GM21576 (cell line): Measurements from ENCODE around the gene C7orf33.

Experiments used
- ATAC-seq: cut with Tn5 transposase; IDR thresholded peaks from one replicate; pipeline ENCODE4 v1.9.1; 2021; ENCODE audit warnings: mild to moderate bottlenecking, moderate library complexity; ENCODE audit not compliant: unreplicated experiment

Gene C7orf33

GRCh38 chr7:148624735-148625134, 34.2 kb downstream of the C7orf33 start:
- ATAC-seq = no peak

- no peak for ATAC-seq
These were observed 34.8 kb downstream of the C7orf33 start for GRCh38 chr7:148625342-148625741.

- ATAC-seq = no peak
These were observed 36.3 kb downstream of the C7orf33 start for GRCh38 chr7:148626828-148627227.

GRCh38 chr7:148628011-148628410, 37.4 kb downstream of the C7orf33 start:
- ATAC-seq = no peak

GRCh38 chr7:148630078-148630477, 39.5 kb downstream of the C7orf33 start:
- no peak for ATAC-seq

- no peak for ATAC-seq
These were observed 43.2 kb downstream of the C7orf33 start for GRCh38 chr7:148633761-148634160.

DNA sequence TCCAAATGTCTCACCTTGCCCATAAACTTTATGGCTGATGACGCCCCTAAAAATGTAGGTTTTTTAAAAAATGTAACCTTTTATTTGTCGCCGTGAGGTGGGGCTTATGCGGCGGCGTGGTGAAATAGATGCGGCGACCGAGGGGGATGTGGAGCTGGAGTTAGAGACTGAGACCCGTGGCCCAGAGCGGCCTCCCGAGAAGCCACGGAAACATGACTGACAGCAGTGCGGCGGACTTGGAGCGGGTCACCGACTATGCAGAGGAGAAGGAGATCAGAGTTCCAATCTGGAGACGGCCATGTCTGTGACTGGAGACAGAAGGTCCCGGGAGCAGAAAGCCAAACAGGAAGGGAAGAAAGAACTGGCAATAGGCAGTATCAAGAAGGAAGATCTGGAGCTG, 46.5 kb downstream of the C7orf33 start:
- ATAC-seq = no peak

DNA sequence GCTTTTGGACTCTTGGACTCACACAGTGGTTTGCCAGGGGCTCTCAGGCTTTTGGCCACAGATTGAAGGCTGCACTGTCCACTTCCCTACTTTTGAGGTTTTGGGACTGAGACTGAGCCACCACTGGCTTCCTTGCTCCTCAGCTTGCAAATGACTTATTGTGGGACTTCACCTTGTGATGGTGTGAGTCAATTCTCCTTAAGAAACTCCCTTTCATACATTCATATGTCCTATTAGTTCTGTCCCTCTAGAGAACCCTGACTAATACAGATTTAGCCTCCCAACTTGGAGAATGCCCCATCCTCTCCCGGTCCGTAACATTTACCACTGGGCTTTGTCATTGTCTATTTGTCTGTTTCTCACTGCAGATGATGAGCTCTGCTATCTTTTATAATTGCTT, 55.3 kb downstream of the C7orf33 start:
- no peak for ATAC-seq

DNA sequence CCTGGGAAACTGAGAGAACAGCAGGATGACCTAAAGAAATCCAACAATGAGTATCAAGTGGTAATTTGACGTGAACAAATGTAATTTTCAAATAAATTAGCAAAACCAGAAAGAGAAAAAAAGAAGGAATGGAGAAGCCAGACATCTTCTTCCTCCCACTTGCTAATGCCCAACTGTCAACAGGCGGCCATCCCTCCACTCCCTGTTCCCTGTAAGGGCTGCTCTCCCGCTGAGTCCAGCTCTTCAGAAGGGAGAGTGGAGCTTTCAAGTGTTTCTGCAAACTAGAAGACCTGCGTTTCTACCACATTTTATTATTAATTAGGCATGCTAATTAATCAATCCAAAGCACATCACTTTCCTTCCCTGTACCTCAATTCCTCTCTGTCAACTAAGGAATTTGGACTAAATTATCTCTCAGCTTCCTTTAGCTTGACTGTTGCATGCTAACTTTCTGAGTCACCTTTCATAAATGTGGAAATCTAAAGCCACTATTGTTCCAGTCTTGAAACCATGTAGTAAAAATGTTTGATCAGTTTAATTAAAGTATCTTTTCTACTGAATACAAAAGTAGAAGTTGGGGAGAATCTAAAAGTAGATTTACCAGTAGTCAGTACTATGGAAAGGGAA, 59.8 kb downstream of the C7orf33 start:
- ATAC-seq = no peak

GRCh38 chr7:148652773-148653172, 62.2 kb downstream of the C7orf33 start:
- ATAC-seq = no peak

GRCh38 chr7:148657929-148658328, 67.4 kb downstream of the C7orf33 start:
- no peak for ATAC-seq

DNA sequence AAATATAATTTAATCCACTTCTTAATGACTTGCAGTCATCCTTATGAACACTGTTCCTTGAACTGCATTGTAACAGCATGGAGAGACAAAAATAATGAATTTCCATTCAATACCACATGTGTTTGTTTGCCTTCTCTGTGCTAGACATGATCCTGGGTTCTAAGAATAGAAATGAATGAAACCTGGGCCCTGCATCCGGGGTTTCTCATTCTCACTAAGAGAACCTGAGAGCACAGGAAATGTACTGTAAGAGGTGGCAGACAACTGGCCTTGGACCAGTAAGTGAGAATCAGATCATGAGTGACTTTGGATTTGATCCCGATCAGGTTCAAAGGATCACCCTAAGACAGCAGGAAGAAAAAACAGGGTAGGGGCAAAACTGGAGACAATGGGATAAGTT, 70.9 kb downstream of the C7orf33 start:
- ATAC-seq = no peak

DNA sequence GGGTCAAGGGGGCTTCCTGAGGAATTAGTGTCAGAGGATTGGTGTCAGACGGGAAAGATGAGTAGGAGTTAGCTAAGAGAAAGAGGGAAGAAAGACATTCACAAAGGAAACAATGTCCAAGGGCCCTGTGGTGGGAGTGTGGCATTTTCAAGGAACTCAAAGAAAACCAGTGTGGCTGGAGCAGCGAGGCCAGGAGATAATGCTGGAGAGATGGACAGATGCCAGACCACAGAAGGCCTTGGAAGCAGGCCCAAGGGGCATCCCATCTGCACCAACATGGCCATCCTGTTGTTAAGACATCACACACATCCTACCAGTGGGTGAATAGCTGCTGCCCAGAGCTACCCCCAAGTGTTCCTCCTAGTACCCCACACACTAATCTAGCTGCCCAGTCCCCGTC, 72.1 kb downstream of the C7orf33 start:
- no peak for ATAC-seq

DNA sequence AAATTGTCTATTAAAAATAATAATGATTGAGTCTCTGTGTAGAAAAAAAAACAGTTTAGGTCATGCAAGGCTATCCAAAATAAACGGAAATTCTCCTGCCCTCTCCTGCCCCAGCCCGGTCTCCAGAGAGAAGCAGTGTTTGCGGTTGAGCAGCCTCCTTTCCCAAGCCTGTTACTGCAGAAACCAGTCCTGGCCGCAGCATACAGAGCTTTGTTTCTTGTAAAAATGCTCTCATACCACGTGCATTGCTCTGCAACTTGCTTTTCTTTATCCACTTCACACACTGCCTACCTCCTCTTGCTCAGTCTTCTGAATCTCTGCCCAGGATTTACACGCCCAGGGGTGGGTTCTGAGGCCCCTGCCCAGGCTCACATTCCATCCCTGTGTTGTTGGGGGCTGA, 73.8 kb downstream of the C7orf33 start:
- no peak for ATAC-seq

DNA sequence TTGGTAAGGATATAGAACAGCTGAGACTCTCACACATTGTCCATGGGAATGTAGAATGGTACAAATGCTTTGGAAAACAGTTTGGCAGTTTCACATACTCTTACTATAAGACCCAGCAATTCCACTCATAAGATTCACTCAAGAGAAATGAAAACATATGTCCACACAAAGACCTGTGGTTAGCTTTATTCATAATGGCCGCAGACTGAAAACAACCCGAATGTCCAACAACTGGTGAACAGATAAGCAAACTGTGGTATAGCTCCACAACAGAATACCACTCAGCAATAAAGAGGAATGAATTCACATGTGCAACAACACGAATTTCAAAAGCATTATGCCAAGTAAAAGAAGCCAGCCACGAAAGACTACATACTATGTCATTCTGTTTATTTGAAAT, 74.7 kb downstream of the C7orf33 start:
- no peak for ATAC-seq
